Activated CD8-positive, alpha-beta memory T cell treated with anti-CD3 and anti-CD28 coated beads for 1 hour (primary cell): Measurements from ENCODE around the gene MYL9.
"Not testable (repeated sequence)": the region's sequence is repeated elsewhere in the genome, so short reads cannot be mapped to it uniquely, and the experiment has no call there.

Source experiments
- DNase-seq, 2 donors: peaks; one replicate each; pipeline ENCODE4 v3.0.0-alpha.2; 2020; ENCODE audit warnings: low read depth in 1 of 2; ENCODE audit errors: extremely low read depth in 1 of 2

The MYL9 gene

DNA sequence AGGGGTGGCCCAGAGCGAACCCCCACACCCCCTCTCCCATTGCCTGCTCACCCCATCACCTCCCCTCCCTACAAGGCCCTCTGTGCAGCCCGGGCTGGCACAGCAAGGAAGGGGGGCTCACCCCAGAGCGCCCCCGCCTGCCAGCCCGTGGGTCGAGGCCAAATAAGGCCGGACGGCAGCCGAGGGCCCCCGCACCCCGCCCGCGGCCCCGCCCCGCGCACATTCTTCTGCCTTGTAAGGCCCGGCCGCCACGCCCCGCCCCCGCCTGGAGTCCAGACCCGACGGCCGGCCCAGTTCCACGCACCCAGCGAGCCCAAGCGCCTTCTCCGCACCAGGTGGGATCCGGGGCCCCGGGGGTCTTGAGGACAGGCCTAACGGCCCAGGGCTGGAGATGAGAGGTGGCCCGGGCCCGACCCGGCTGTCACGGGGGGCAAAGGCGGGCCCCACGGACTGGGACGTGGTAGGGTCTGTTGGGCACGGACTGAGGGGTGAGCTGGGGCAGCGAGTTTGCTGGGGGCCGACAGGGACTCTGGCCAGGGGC lies at the start of gene MYL9:
MYL9 (plus strand) TSS at position 293 of the 541 bp plus-strand sequence. CDS start 3,366 bp downstream, outside the sequence.
- DNase-seq, result no peak

- peak in 1 of 2 donors; percentile 32 for DNase-seq
Measured at GRCh38 chr20:36491901-36492617, 49.3 kb upstream of the MYL9 start.

DNA sequence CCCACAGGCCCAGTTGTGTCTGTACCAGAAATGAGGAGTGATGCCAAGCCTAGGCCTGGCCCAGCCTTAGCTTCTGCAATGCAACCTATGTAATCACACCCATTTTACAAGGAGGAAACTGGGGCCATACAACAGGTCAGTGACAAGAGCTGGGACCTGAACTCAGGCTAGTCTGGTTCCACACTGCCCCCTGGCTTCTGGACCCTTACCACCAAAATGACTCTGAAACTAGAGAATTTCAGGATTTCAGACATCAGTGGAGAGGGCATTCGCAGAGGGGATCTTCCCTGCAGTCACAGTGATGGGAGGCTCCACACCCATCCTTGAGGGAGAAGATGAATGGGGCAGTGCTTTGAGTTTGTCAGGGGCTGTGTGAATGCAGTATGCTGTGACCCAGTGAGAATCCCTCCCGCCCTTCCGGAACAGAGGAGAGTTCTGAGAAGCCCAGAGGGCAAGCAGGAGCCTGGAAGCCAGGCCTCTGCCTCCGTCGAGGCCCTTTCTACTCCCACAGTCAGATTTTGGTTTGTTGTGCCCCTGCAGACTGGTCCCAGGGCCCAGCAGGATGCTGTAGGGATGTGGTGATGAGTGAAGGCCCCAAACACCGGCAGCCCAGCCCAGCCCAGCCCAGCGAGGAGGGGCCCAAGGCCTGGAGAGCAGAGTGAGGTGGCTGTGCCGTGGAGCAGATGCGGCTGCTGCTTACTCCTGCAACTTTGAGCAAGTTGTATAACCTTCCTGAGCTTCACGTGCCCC lies 48.1 kb upstream of the MYL9 start:
- DNase-seq, result no peak

GRCh38 chr20:36493801-36494114 lies 47.6 kb upstream of the MYL9 start:
- no peak for DNase-seq

- DNase-seq, result no peak
Measured at GRCh38 chr20:36496707-36497669, 44.3 kb upstream of the MYL9 start.

- no peak for DNase-seq
Measured at GRCh38 chr20:36497856-36498255, 43.5 kb upstream of the MYL9 start.

DNA sequence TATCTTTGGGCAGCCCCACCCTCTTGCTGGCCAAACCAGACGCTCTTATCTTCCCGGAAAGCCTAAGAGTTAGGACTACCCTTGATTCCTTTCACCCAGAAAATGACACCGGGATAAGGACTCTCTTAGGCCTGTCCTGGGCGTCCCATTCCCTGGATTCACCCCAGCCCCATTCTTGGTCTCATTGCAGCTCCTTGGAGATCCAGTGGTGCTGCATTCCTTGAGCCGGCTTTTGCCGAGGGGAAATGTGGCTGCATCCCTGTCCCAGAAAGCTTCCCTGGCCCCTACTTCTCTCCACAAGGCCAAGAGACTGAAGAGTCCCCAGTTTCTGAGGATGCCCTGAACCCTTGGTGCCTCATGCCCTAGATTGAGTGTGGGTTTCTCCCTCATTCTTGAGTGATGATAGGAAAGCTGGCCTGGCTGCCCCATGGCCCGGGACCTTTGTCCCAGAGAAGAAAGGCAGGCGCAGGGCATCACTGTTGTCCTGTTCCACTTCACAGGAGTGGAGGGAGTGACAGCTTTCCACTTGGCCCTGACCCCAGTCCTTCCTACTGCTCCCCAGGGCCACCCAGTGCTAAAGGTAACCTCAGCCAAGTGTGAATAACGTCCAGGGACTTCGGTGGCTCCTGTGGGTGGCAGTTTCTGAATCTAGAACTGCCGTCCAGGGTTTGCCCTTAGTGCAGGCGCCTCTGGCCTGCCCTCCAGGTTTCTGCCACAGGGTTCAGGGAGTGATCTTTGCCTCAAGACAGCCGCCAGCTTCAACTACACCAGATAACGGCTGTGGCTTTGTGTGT lies 42.7 kb upstream of the MYL9 start:
- no peak for DNase-seq

DNA sequence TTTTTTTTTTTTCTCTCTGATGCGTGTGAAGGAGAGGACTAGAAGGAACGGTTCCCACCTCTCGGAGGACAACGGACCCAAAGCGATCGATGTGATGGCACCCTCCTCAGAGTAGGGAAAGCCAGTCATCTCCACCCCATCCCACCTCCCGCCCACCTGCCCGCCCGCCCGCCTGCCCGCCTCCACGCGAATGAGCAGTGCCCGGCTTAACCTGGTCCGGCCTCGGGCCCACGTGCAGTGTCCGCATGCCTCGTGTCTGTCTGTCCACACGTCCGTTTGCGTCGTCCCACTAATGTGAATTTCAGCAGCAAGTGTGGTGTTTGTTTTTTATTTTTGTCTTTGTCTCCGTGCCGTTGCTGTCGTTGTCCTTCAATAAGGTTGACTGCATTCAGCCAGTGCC lies 42.1 kb upstream of the MYL9 start:
- no peak for DNase-seq

DNA sequence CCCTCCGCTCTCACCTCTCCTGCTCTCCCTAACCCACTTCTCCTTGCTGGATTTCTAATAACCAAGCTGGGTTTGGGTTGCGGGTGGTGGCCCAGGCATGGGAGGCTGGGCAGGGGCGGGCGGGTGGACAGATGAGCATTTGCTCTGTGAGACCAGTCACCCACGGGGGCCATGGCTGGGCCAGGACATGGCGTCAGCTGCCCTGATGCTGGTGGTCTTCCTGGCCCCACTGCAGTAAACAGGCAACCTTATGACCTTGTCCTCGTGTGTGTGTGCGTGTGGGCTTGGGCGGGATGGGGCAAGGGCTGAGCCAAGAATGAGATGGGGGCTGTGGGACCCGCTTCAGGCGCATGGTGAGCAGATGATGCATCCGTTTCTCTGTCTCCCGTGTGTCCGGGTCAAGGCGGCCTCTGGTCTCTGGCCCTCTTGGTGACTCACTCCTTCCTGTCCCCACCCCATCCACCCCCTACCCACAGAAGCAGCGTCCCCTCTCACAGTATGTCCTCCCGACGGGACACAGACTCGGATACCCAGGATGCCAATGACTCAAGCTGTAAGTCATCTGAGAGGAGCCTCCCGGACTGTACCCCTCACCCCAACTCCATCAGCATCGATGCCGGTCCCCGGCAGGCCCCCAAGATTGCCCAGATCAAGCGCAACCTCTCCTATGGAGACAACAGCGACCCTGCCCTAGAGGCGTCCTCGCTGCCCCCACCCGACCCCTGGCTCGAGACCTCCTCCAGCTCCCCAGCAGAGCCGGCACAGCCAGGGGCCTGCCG lies 41.4 kb upstream of the MYL9 start:
- no peak for DNase-seq

DNA sequence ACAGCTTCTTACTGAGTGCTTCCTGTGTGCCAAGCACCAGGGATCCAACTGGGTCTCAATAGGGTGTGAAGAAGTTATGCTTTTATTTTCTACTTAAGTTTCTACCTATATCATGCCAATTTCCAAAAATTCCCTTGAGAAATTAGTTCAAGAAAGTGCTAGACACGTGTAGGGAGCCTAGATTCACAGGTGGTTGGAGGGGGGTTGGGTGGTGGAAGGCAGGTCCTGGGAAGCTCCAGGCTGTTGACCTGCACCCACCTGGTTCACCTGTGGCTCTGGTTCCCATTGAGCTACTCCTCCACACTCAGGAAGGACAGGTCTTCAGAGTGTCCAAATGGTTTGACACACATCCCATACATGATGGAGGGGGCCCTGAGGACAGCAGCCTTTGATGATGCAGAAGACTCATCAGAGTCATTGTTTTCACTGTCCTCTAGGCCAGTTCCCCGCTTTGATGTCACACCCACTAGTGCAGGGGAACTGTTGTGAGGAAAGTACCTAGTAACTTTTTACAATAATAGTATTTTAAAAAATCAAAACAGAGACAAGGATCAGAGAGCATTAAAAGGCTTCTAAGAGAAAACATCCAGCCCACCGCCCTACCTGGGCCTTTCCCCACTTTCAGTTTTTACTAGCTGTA lies 39.8 kb upstream of the MYL9 start:
- no peak for DNase-seq

GRCh38 chr20:36504295-36504694 lies 37.0 kb upstream of the MYL9 start:
- DNase-seq, result no peak

- DNase-seq, result no peak
Measured at GRCh38 chr20:36506253-36506652, 35.1 kb upstream of the MYL9 start.

GRCh38 chr20:36507746-36508145 lies 33.6 kb upstream of the MYL9 start:
- no peak for DNase-seq

DNA sequence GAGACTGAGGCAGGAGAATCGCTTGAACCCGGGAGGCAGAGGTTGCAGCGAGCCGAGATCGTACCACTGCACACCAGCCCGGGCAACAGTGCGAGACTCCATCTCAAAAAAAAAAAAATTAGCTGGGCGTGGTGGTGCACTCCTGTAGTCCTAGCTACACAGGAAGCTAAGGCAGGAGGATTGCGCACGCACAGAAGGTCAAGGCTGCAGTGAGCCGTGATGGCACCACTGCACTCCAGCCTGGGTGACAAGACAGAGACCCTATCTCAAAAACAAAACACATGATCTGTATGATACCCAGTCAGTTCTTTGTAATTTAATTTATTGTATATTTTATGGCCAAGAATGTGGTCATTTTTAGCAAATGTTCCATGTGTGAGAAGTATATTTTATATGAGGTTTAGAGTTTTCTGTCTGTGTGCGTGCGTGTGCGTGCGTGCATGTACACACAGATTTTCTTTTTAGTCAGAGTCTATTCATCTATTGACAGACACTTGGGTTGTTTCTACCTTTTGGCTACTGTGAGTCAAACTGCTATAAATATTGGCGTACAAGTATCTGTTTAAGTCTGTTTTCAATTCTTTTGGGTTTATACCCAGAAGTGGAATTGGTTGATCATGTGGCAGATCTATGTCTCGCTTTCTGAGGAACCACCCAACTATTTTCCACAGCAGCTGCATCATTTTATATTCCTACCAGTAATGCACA lies 22.2 kb upstream of the MYL9 start:
- no peak for DNase-seq

DNA sequence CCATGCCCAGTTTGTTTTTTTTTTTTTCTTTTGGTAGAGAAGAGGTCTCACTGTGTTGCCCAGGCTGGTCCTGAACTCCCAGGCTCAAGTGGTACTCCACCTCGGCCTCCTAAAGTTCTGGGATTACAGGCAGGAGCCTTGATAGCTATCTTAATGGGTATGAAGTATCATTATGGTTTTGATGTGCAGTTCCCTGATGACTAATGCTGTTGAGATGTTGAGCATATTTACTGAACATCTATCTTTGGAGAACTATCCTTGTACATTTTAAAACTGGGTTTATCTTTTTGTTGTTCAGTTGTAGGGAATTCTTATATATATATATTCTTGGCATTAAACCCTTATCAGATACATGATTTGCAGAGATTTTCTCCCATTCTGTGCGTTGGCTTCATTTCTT lies 21.4 kb upstream of the MYL9 start:
- no peak for DNase-seq

- no peak for DNase-seq
Measured at GRCh38 chr20:36521526-36521925, 19.8 kb upstream of the MYL9 start.

DNA sequence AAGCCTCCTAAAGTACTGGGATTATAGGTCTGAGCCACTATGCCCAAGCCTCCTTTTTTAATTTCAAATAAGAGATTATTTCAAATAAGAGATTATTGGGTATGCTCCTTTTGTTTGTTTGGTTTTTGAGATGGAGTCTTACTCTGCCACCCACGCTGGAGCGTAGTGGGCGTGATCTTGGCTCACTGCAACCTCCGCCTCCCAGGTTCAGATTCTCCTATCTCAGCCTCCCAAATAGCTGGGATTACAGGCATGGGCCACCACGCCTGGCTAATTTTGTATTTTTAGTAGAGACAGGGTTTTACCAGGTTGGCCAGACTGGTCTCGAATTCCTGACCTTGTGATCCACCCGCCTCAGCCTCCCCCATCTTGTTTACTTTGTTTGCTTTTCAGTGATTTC lies 18.9 kb upstream of the MYL9 start:
- DNase-seq, result not testable (repeated sequence)

DNA sequence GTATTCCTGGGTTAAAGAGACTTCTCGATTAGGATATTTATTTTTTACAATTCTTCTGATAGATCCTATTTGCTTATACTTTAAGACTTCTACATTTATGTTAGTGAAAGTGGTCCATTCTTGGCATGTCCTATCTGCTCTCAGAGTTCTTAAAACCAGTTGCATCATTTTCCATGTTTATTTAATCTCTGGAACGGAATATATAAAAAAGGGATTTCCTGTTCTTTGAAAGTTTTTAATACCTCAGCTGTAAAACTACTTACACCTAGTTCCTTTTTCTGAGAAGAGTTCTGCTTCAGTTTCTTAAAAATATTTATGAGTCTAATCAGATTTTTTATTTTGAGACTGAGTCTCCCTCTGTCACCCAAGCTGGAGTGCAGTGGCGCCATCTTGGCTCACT lies 18.0 kb upstream of the MYL9 start:
- no peak for DNase-seq
